GM23248 (cell line): ENCODE measurements around the gene GALT. TPM values are rescaled to one million over a fixed set of nuclear protein-coding genes. Genes with fewer than 3 reads are reported as not detected.

Experiments
- DNase-seq: peaks from one replicate; pipeline ENCODE4 v3.0.0-alpha.2; 2015
- H2AFZ ChIP-seq: fragments of 200-600 bp; sonication (generic); 2 replicates; pipeline ENCODE4 v1.6.1; 2016; ENCODE audit warnings: antibody characterized with exemption
- H3F3A ChIP-seq: fragments of 200-600 bp; sonication (generic); 2 replicates; pipeline ENCODE4 v1.6.1; 2016; ENCODE audit warnings: mild to moderate bottlenecking, antibody characterized with exemption, mixed run types; ENCODE audit not compliant: insufficient read depth
- H3K27ac ChIP-seq: fragments of 200-600 bp; sonication (generic); 2 replicates; pipeline ENCODE4 v1.5.1; 2016; ENCODE audit warnings: mild to moderate bottlenecking
- H3K27me3 ChIP-seq: fragments of 200-600 bp; sonication (generic); replicated peaks from 2 replicates; pipeline ENCODE4 v1.6.1; 2016; ENCODE audit warnings: mild to moderate bottlenecking; ENCODE audit not compliant: insufficient read depth
- H3K36me3 ChIP-seq: fragments of 200-600 bp; sonication (generic); 2 replicates; pipeline ENCODE4 v1.6.1; 2016; ENCODE audit warnings: low read depth, mild to moderate bottlenecking
- H3K4me1 ChIP-seq: fragments of 200-600 bp; sonication (generic); 2 replicates; pipeline ENCODE4 v1.6.1; 2016; ENCODE audit warnings: mild to moderate bottlenecking; ENCODE audit not compliant: insufficient read depth
- H3K4me2 ChIP-seq: fragments of 200-600 bp; sonication (generic); one replicate; pipeline ENCODE4 v1.6.1; 2016; ENCODE audit warnings: mild to moderate bottlenecking; ENCODE audit not compliant: unreplicated experiment
- H3K4me3 ChIP-seq: fragments of 200-600 bp; sonication (generic); 2 replicates; pipeline ENCODE4 v1.5.1; 2016; ENCODE audit warnings: mild to moderate bottlenecking
- H3K79me2 ChIP-seq: fragments of 200-600 bp; sonication (generic); 2 replicates; pipeline ENCODE4 v1.6.1; 2016; ENCODE audit warnings: mild to moderate bottlenecking; ENCODE audit not compliant: insufficient read depth
- H3K9ac ChIP-seq: fragments of 200-600 bp; sonication (generic); 2 replicates; pipeline ENCODE4 v1.6.1; 2016; ENCODE audit warnings: mild to moderate bottlenecking
- H3K9me2 ChIP-seq: fragments of 200-600 bp; sonication (generic); 2 replicates; pipeline ENCODE4 v1.6.1; 2016; ENCODE audit warnings: mixed run types, mild to moderate bottlenecking, moderate library complexity; ENCODE audit not compliant: insufficient read depth
- H3K9me3 ChIP-seq: fragments of 200-600 bp; sonication (generic); one replicate; pipeline ENCODE4 v1.6.1; 2017; ENCODE audit warnings: low read depth
- H4K20me1 ChIP-seq: fragments of 200-600 bp; sonication (generic); 2 replicates; pipeline ENCODE4 v1.6.0; 2016; ENCODE audit not compliant: insufficient read depth
- EZH2 ChIP-seq: fragments of 200-600 bp; sonication (generic); IDR thresholded peaks from 2 replicates; pipeline ENCODE4 v1.6.1; 2018; ENCODE audit warnings: antibody characterized with exemption, mild to moderate bottlenecking; ENCODE audit not compliant: insufficient read depth, poor library complexity, severe bottlenecking
- EZH2phosphoT487 ChIP-seq: fragments of 200-600 bp; sonication (generic); IDR thresholded peaks from 2 replicates; pipeline ENCODE4 v1.6.1; 2018; ENCODE audit warnings: antibody characterized with exemption, moderate library complexity, mild to moderate bottlenecking, low read depth; ENCODE audit not compliant: insufficient read depth
- WGBS, 2 experiments: methylation state at CpG; one replicate each; pipeline ENCODE4 v1.1.6; 2015 to 2017; ENCODE audit warnings: low lambda C conversion rate in 2 of 2, low coverage in 1 of 2; ENCODE audit errors: missing lambda C conversion rate in 2 of 2; 5-methylcytosine and 5-hydroxymethylcytosine counted together
- in situ Hi-C: fragments of 300-500 bp; cut with MboI; formaldehyde crosslinking; loops from 2 replicates; pipeline ENCODE4 v1.15.0; 2020
- polyA plus RNA-seq: library from polyadenylated mRNA; unstranded; fragments of >200 nt; fragmentation: Nextera tagmentation; extraction: Ambion mirVana; gene quantifications from 2 replicates; pipeline ENCODE4 v1.2.1, GENCODE V29; 2016
- total RNA-seq: library from RNA; depleted of rRNA; stranded (reverse); fragments of >200 nt; shearing (Covaris generic); gene quantifications from 2 replicates; pipeline ENCODE4 v1.2.3, GENCODE V29; 2014

The GALT gene
- total and polyA plus RNA-seq, 2 experiments from 2014 or later = 25.5 to 29.1 TPM

GRCh38 chr9:34658461-34658860 lies 12.0 kb downstream of the GALT start:
- Histone ChIP-seq H3K79me2 (no peaks in the 10 kb centered on the region), H3K27me3 (no peaks in the 10 kb centered on the region), H3K4me1 (peaks cover 17% of the 10 kb centered on the region), H3K36me3 (no peaks in the 10 kb centered on the region), H3K9ac (no peak overlapping the region), H4K20me1 (no peaks in the 10 kb centered on the region), H3K4me2 (no peak overlapping the region), H2AFZ (no peak overlapping the region), H3K9me3 (no peaks in the 10 kb centered on the region), H3F3A (no peaks in the 10 kb centered on the region), H3K4me3 (no peak overlapping the region), H3K27ac (no peak overlapping the region), H3K9me2 (no peaks in the 10 kb centered on the region)
- WGBS, 2 experiments = 84 to 87% methylated on average over 14 of the region's 14 CpGs
- TF ChIP-seq EZH2phosphoT487 = no peak
- TF ChIP-seq EZH2 = no peak
- in situ Hi-C loops = no loop called here
- DNase-seq = no peak

- H3K4me3 ChIP-seq = no peak overlapping the region
- DNase-seq = no peak
Observed at GRCh38 chr9:34659592-34660253, 13.2 kb downstream of the GALT start.

GRCh38 chr9:34662526-34663302 lies 16.2 kb downstream of the GALT start, which contains the start of gene CCL27:
CCL27 (minus strand) TSS chr9:34662657; CDS start chr9:34662633, 24 bp downstream.
- Histone ChIP-seq H3K4me2 (no peak within 1 kb of the TSS), H3F3A (peaks cover 15% of the 10 kb centered on the region; the same call in 1 of the 2 replicates), H3K9me3 (no peaks in the 10 kb centered on the region), H3K4me3 (no peak within 1 kb of the TSS), H3K9me2 (no peaks in the 10 kb centered on the region), H3K36me3 (no peaks in the 10 kb centered on the region), H3K9ac (no peak within 1 kb of the TSS), H3K27ac (no peak within 1 kb of the TSS), H4K20me1 (no peaks in the 10 kb centered on the region), H3K79me2 (peaks cover 18% of the 10 kb centered on the region), H2AFZ (no peak within 1 kb of the TSS), H3K27me3 (no peaks in the 10 kb centered on the region), H3K4me1 (peaks cover 7% of the 10 kb centered on the region; the same call in 1 of the 2 replicates)
- 71 to 72% methylated on average over 4 of the region's 4 CpGs for WGBS, 2 experiments
- in situ Hi-C loops = no loop called here
- no peak for DNase-seq
- TF ChIP-seq EZH2phosphoT487 = no peak
- no peak for TF ChIP-seq EZH2

More at GRCh38 chr9:34659592-34660253, 13.2 kb downstream of the GALT start:
- Histone ChIP-seq H3K9me3 (no peaks in the 10 kb centered on the region), H3K9me2 (no peaks in the 10 kb centered on the region), H3K27ac (no peak overlapping the region), H2AFZ (no peak overlapping the region), H3K27me3 (no peaks in the 10 kb centered on the region), H3K4me2 (no peak overlapping the region), H4K20me1 (no peaks in the 10 kb centered on the region), H3K4me1 (peaks cover 5% of the 10 kb centered on the region), H3K36me3 (no peaks in the 10 kb centered on the region), H3F3A (peaks cover 11% of the 10 kb centered on the region; the same call in 1 of the 2 replicates), H3K79me2 (no peaks in the 10 kb centered on the region), H3K9ac (no peak overlapping the region)
- 94 to 95% methylated on average over 8 of the region's 8 CpGs for WGBS, 2 experiments
- TF ChIP-seq EZH2phosphoT487 (no peak), EZH2 (no peak)
- in situ Hi-C loops = no loop called here

- Histone ChIP-seq H3K4me3 (no peak overlapping the region), H3K4me2 (no peak overlapping the region), H3K79me2 (peaks cover 23% of the 10 kb centered on the region), H3F3A (peaks cover 15% of the 10 kb centered on the region; the same call in 1 of the 2 replicates), H3K9me3 (no peaks in the 10 kb centered on the region), H2AFZ (no peak overlapping the region), H3K27me3 (no peaks in the 10 kb centered on the region), H3K9ac (no peak overlapping the region), H3K36me3 (no peaks in the 10 kb centered on the region), H4K20me1 (no peaks in the 10 kb centered on the region), H3K27ac (no peak overlapping the region), H3K4me1 (peaks cover 7% of the 10 kb centered on the region; the same call in 1 of the 2 replicates), H3K9me2 (no peaks in the 10 kb centered on the region)
- in situ Hi-C loops = no loop called here
- no peak for TF ChIP-seq EZH2
- no peak for DNase-seq
Observed at GRCh38 chr9:34663303-34663605, 16.8 kb downstream of the GALT start.
